Measurements from ENCODE around the gene DES. TPM values are rescaled to one million over a fixed set of nuclear protein-coding genes. Genes with fewer than 3 reads are reported as not detected.

The DES gene
- total and polyA plus RNA-seq, 2 donors (not counting 1 experiment from before 2014, with no cell fraction given): not detected

- Histone ChIP-seq H3K4me3 (ENCODE audit: control extremely low read depth in 1 of 5, extremely low read depth in 1 of 5, insufficient read depth in 1 of 5, low read depth in 2 of 5, low read length in 4 of 5) (no peak overlapping the region), H3K9me3 (ENCODE audit: control extremely low read depth in 1 of 3, control insufficient read depth in 2 of 3, insufficient read depth in 1 of 3, low read length in 2 of 3) (peaks cover 0 to 9% (median 6%) of the 10 kb centered on the region in 3 donors), H3K4me2 (replicated peaks; ENCODE audit: low read depth, low read length, poor library complexity, severe bottlenecking) (no peak overlapping the region), H3K27me3 (replicated peaks in 1 of 4; ENCODE audit: control extremely low read depth in 1 of 4, control insufficient read depth in 3 of 4, insufficient read depth in 4 of 4, low read length in 3 of 4) (peaks cover 0 to 14% (median 1%) of the 10 kb centered on the region in 4 experiments), H2AFZ (ENCODE audit: insufficient read depth, low read depth, low read length, poor library complexity, severe bottlenecking) (no peak overlapping the region), H3K36me3 (replicated peaks in 1 of 2; ENCODE audit: control extremely low read depth in 1 of 2, control insufficient read depth in 1 of 2, extremely low read depth in 1 of 2, insufficient read depth in 2 of 2, low read length in 1 of 2) (no peaks in the 10 kb centered on the region), H3K4me1 (ENCODE audit: control insufficient read depth in 2 of 2, insufficient read depth in 2 of 2, low read length in 2 of 2) (no peaks in the 10 kb centered on the region), H3K9ac (ENCODE audit: low read length) (no peak overlapping the region), H3K27ac (ENCODE audit: low read length in 2 of 2) (no peak overlapping the region), H3K79me2 (ENCODE audit: control insufficient read depth, insufficient read depth, low read length) (no peaks in the 10 kb centered on the region), H4K20me1 (ENCODE audit: control insufficient read depth, insufficient read depth, low read length, poor library complexity, severe bottlenecking) (no peaks in the 10 kb centered on the region)
- no peak for TF ChIP-seq EZH2 (IDR thresholded peaks at IDR 0.05; ENCODE audit: borderline replicate concordance, insufficient read depth, low read depth, low read length, poor library complexity, severe bottlenecking)
- no peak for TF ChIP-seq CTCF (IDR thresholded peaks at IDR 0.05)
- intact Hi-C loops (cut with micrococcal nuclease): no loop called here
- DNase-seq (no peak), ATAC-seq (ENCODE audit: low read depth) (no peak)
- ChIA-PET CTCF (interaction anchor here (1.1 kb wide), 1 partner anchor 121 kb away, joined by 3 read pairs; no protein-coding TSS in a partner anchor), POLR2A (no interaction called here)
- Mint-ChIP-seq H3K9me3 (ENCODE audit: insufficient read depth) (peaks cover 2% of the 10 kb centered on the region), H3K4me1 (no peaks in the 10 kb centered on the region), H3K4me3 (no peak overlapping the region), H3K27ac (no peak overlapping the region), H3K27me3 (peaks cover 23% of the 10 kb centered on the region)
- WGBS (ENCODE audit: insufficient coverage): 84% methylated on average over 5 of the region's 5 CpGs
Observed at GRCh38 chr2:219408204-219408603, 10.0 kb upstream of the DES start.

GRCh38 chr2:219408631-219409030 lies 9.5 kb upstream of the DES start:
- WGBS (ENCODE audit: insufficient coverage): 66% methylated on average over 5 of the region's 8 CpGs
- H3K4me2 ChIP-seq (replicated peaks; ENCODE audit: low read depth, low read length, poor library complexity, severe bottlenecking): no peak overlapping the region
- no peaks in the 10 kb centered on the region for H3K4me1 Mint-ChIP-seq
- no peak overlapping the region for H3K9ac ChIP-seq (ENCODE audit: low read length)
- no peaks in the 10 kb centered on the region for H3K4me1 ChIP-seq (ENCODE audit: control insufficient read depth in 2 of 2, insufficient read depth in 2 of 2, low read length in 2 of 2)
- no peak overlapping the region for H3K27ac ChIP-seq (ENCODE audit: low read length in 2 of 2)
- no peaks in the 10 kb centered on the region for H3K79me2 ChIP-seq (ENCODE audit: control insufficient read depth, insufficient read depth, low read length)
- H3K27me3 Mint-ChIP-seq: peaks cover 20% of the 10 kb centered on the region
- no peak for DNase-seq
- H2AFZ ChIP-seq (ENCODE audit: insufficient read depth, low read depth, low read length, poor library complexity, severe bottlenecking): no peak overlapping the region
- ChIA-PET CTCF (interaction anchor here (1.1 kb wide), 1 partner anchor 121 kb away, joined by 3 read pairs; no protein-coding TSS in a partner anchor), POLR2A (no interaction called here)
- H3K4me3 Mint-ChIP-seq: no peak overlapping the region
- peaks cover 2% of the 10 kb centered on the region for H3K9me3 Mint-ChIP-seq (ENCODE audit: insufficient read depth)
- no peaks in the 10 kb centered on the region for H4K20me1 ChIP-seq (ENCODE audit: control insufficient read depth, insufficient read depth, low read length, poor library complexity, severe bottlenecking)
- H3K27me3 ChIP-seq (replicated peaks in 1 of 4; ENCODE audit: control extremely low read depth in 1 of 4, control insufficient read depth in 3 of 4, insufficient read depth in 4 of 4, low read length in 3 of 4): peaks cover 0 to 16% (median 3%) of the 10 kb centered on the region in 4 experiments
- TF ChIP-seq CTCF (IDR thresholded peaks at IDR 0.05) (no peak), EZH2 (IDR thresholded peaks at IDR 0.05; ENCODE audit: borderline replicate concordance, insufficient read depth, low read depth, low read length, poor library complexity, severe bottlenecking) (no peak)
- H3K9me3 ChIP-seq (ENCODE audit: control extremely low read depth in 1 of 3, control insufficient read depth in 2 of 3, insufficient read depth in 1 of 3, low read length in 2 of 3): peaks cover 0 to 9% (median 6%) of the 10 kb centered on the region in 3 donors
- H3K36me3 ChIP-seq (replicated peaks in 1 of 2; ENCODE audit: control extremely low read depth in 1 of 2, control insufficient read depth in 1 of 2, extremely low read depth in 1 of 2, insufficient read depth in 2 of 2, low read length in 1 of 2): no peaks in the 10 kb centered on the region
- intact Hi-C loops (cut with micrococcal nuclease): no loop called here
- H3K27ac Mint-ChIP-seq: no peak overlapping the region
- no peak overlapping the region for H3K4me3 ChIP-seq (ENCODE audit: control extremely low read depth in 1 of 5, extremely low read depth in 1 of 5, insufficient read depth in 1 of 5, low read depth in 2 of 5, low read length in 4 of 5)
- ATAC-seq (ENCODE audit: low read depth): no peak
